ENCODE data around the gene CD27. TPM values are rescaled to one million over a fixed set of nuclear protein-coding genes. Genes with fewer than 3 reads are reported as not detected.
A peak's percentile ranks its signal among the peaks of the same experiment; 100 is the strongest.

Gene CD27
- total and polyA plus RNA-seq, 12 donors = 0.11 to 8.9 (median 0.69) TPM; not detected in 1

DNA sequence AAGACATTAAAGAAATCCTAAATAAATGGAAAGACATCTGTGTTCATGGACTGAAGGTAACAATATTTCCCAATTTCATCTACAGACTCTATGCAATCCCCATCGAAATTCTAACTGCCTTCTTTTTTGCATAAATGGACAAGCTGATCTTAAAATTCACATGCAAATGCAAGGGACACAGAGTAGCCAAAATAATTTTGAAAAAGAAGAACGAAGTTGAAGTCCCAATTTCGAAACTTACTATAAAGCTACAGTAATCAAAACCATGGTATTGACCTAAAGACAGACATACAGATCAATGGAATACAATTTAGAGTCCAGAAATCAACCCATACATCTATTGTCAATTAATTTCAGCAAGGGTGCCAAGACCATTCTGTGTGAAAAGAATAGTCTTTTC, 16.4 kb upstream of the CD27 start:
- DNase-seq = no peak
- Histone ChIP-seq H3K4me1 (replicated peaks in 1 of 2) (peaks cover 9 to 26% of the 10 kb centered on the region in 2 donors), H3K9me3 (replicated peaks in 1 of 3) (no peaks in the 10 kb centered on the region), H3K4me3 (no peak overlapping the region), H3K27ac (no peak overlapping the region), H3K27me3 (no peaks in the 10 kb centered on the region), H3K36me3 (replicated peaks in 1 of 2) (no peaks in the 10 kb centered on the region)
- WGBS, 4 donors = 75 to 88% (median 77%) methylated on average over 3 of the region's 3 CpGs
- intact Hi-C loops (cut with DNase I) = loop anchor here in 1 of 2 donors (5.0 to 10.0 kb wide), 2 partner anchors 34 to 106 kb away; partner anchors contain the start of gene GAPDH
- TF ChIP-seq POLR2A (IDR thresholded peaks at IDR 0.05) = no peak
- TF ChIP-seq, protein P1, sequence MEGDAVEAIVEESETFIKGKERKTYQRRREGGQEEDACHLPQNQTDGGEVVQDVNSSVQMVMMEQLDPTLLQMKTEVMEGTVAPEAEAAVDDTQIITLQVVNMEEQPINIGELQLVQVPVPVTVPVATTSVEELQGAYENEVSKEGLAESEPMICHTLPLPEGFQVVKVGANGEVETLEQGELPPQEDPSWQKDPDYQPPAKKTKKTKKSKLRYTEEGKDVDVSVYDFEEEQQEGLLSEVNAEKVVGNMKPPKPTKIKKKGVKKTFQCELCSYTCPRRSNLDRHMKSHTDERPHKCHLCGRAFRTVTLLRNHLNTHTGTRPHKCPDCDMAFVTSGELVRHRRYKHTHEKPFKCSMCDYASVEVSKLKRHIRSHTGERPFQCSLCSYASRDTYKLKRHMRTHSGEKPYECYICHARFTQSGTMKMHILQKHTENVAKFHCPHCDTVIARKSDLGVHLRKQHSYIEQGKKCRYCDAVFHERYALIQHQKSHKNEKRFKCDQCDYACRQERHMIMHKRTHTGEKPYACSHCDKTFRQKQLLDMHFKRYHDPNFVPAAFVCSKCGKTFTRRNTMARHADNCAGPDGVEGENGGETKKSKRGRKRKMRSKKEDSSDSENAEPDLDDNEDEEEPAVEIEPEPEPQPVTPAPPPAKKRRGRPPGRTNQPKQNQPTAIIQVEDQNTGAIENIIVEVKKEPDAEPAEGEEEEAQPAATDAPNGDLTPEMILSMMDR (IDR thresholded peaks at IDR 0.05) = no peak

DNA sequence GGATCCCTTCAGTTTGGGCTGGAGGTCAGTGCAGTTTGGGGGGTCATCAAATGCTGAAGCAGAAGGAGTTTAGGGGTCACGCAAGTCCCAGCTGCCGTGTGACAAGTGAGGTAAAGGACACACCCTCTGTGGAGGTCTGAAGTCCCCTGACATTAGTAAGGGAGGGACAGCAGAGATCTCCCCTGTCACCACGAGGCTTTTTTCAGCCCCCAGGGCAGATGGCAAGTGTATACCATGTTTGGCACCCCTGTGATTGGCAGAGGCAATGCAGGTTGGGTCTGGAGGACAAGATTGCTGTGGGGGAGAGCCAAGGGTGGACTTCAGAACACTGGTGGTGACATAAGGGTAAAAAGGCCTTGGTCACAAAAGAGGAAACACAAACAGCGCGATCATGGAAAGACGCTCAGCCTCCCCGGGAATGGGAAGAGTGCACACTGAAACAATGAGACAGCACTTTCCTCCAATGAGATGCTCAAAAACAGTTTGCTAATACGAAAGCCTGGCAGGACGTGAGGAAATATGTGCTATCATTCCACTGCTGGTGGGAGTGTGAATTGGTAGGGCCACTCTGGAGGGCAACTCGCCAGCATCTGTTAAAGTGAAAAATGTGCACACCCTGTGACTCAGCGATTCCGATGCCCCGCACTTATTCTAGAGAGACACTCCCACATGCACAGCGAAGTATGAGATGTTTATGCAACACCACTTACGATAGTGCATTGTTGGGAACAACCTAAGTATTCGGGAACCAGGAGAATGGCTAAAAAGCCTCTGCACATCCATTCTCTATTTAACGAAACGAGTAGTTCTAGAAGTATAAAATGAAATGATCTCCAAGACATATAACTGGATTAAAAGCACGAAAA, 14.4 kb upstream of the CD27 start:
- no peaks in the 10 kb centered on the region for H3K9me3 ChIP-seq (replicated peaks in 1 of 3)
- intact Hi-C loops (cut with DNase I) = no loop called here
- no peaks in the 10 kb centered on the region for H3K36me3 ChIP-seq (replicated peaks in 1 of 2)
- 30 to 39% (median 36%) methylated on average over 18 to 19 of the region's 19 CpGs for WGBS, 4 donors
- TF ChIP-seq, protein P1 (IDR thresholded peaks at IDR 0.05) = peak in 2 of 6 experiments; percentile 20 to 30
- peak in 1 of 2 donors; percentile 44 for TF ChIP-seq POLR2A (IDR thresholded peaks at IDR 0.05)
- H3K4me1 ChIP-seq (replicated peaks in 1 of 2) = peaks cover 0 to 19% of the 10 kb centered on the region in 2 donors
- no peaks in the 10 kb centered on the region for H3K27me3 ChIP-seq
- H3K27ac ChIP-seq = peak overlapping the region; percentile 17 to 95 (median 66)
- peak; percentile 82 to 98 (median 95) for DNase-seq
- H3K4me3 ChIP-seq = peak overlapping the region in 1 of 4 donors; percentile 37

DNA sequence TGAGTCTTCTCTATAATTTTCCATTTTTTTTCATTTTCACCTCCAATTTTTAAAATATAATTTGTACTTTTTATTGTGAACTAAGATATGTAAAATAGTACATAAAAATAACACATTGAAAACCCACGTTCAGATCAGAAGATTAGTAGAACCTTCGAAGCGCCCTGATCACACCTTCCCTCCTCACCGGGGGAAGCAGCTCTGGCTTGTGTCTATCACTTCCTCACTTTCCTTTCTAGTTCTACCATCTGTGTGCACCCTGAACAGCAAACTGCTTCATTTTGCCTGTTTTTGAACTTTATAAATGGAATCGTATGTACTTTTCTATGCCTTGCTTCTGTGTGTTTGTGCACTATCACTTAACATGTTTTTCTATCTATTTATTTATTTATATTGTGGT, 11.8 kb upstream of the CD27 start:
- intact Hi-C loops (cut with DNase I) = no loop called here
- Histone ChIP-seq H3K36me3 (replicated peaks in 1 of 2) (no peaks in the 10 kb centered on the region), H3K27ac (no peak overlapping the region), H3K9me3 (replicated peaks in 1 of 3) (no peaks in the 10 kb centered on the region), H3K4me1 (replicated peaks in 1 of 2) (peaks cover 0 to 19% of the 10 kb centered on the region in 2 donors), H3K27me3 (no peaks in the 10 kb centered on the region), H3K4me3 (no peak overlapping the region)
- WGBS, 4 donors = 74 to 89% (median 82%) methylated on average over 5 of the region's 5 CpGs
- no peak for TF ChIP-seq POLR2A (IDR thresholded peaks at IDR 0.05)
- TF ChIP-seq, protein P1 (IDR thresholded peaks at IDR 0.05) = no peak
- DNase-seq = peak in 1 of 7 donors; percentile 3

GRCh38 chr12:6434205-6435140, 10.3 kb upstream of the CD27 start:
- DNase-seq = peak in 2 of 7 donors; percentile 12 to 46
- Histone ChIP-seq H3K4me3 (no peak overlapping the region), H3K4me1 (replicated peaks in 1 of 2) (peaks cover 0 to 19% of the 10 kb centered on the region in 2 donors), H3K27me3 (no peaks in the 10 kb centered on the region), H3K36me3 (replicated peaks in 1 of 2) (no peaks in the 10 kb centered on the region), H3K27ac (no peak overlapping the region), H3K9me3 (replicated peaks in 1 of 3) (no peaks in the 10 kb centered on the region)
- WGBS, 4 donors = 81 to 83% (median 82%) methylated on average over 13 to 17 of the region's 17 CpGs
- intact Hi-C loops (cut with DNase I) = no loop called here
- no peak for TF ChIP-seq POLR2A (IDR thresholded peaks at IDR 0.05)
- TF ChIP-seq, protein P1 (IDR thresholded peaks at IDR 0.05) = no peak

All from adrenal gland (tissue), 12 donors.